Neural progenitor cell (in vitro differentiated cells): ENCODE measurements around the gene FAAH2.

ENCODE experiments used
- EZH2phosphoT487 ChIP-seq: fragments of 200-600 bp; sonication (generic); IDR thresholded peaks from 2 replicates; pipeline ENCODE4 v1.6.1; 2017; ENCODE audit warnings: antibody characterized with exemption
- TF ChIP-seq, protein P1 (sequence below): fragments of 200-600 bp; sonication (generic); IDR thresholded peaks from 2 replicates; pipeline ENCODE4 v1.5.1; 2017; ENCODE audit warnings: antibody characterized with exemption, mild to moderate bottlenecking

- TF ChIP-seq, protein P1, sequence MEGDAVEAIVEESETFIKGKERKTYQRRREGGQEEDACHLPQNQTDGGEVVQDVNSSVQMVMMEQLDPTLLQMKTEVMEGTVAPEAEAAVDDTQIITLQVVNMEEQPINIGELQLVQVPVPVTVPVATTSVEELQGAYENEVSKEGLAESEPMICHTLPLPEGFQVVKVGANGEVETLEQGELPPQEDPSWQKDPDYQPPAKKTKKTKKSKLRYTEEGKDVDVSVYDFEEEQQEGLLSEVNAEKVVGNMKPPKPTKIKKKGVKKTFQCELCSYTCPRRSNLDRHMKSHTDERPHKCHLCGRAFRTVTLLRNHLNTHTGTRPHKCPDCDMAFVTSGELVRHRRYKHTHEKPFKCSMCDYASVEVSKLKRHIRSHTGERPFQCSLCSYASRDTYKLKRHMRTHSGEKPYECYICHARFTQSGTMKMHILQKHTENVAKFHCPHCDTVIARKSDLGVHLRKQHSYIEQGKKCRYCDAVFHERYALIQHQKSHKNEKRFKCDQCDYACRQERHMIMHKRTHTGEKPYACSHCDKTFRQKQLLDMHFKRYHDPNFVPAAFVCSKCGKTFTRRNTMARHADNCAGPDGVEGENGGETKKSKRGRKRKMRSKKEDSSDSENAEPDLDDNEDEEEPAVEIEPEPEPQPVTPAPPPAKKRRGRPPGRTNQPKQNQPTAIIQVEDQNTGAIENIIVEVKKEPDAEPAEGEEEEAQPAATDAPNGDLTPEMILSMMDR: no peak
- no peak for TF ChIP-seq EZH2phosphoT487
Observed at GRCh38 chrX:57353472-57354132, 67.1 kb downstream of the FAAH2 start.
